ENCODE results near the gene CCDC106.

- no peak for TF ChIP-seq CTCF (conservative IDR thresholded peaks at IDR 0.05)
- no peak for TF ChIP-seq ZFX (IDR thresholded peaks at IDR 0.05)
Observed at GRCh38 chr19:55619286-55619685, 28.7 kb upstream of the CCDC106 start.

All from C4-2B (cell line).